Astrocyte of the cerebellum (primary cell): ENCODE data around the gene IL26.

Experiments
- DNase-seq: peaks from one replicate; pipeline ENCODE4 v3.0.0-alpha.2; 2011; ENCODE audit warnings: low read depth
- H3K4me3 ChIP-seq: 2 replicates; pipeline ENCODE4 v1.5.1; 2011; ENCODE audit warnings: mild to moderate bottlenecking, low read depth, low read length, moderate library complexity
- in situ Hi-C: cut with HindIII; loops from 2 replicates; pipeline ENCODE4 v1.10.0; 2017; ENCODE audit warnings: low sequenced_read_pairs
- TF ChIP-seq, protein P1 (sequence below): IDR thresholded peaks from 2 replicates; pipeline ENCODE4 v1.5.1; 2012; ENCODE audit warnings: low read length, low read depth, moderate library complexity, mild to moderate bottlenecking; ENCODE audit errors: missing control alignments

IL26 gene

GRCh38 chr12:68170726-68171125 lies 54.9 kb downstream of the IL26 start:
- in situ Hi-C loops, result no loop called here
- TF ChIP-seq, protein P1, sequence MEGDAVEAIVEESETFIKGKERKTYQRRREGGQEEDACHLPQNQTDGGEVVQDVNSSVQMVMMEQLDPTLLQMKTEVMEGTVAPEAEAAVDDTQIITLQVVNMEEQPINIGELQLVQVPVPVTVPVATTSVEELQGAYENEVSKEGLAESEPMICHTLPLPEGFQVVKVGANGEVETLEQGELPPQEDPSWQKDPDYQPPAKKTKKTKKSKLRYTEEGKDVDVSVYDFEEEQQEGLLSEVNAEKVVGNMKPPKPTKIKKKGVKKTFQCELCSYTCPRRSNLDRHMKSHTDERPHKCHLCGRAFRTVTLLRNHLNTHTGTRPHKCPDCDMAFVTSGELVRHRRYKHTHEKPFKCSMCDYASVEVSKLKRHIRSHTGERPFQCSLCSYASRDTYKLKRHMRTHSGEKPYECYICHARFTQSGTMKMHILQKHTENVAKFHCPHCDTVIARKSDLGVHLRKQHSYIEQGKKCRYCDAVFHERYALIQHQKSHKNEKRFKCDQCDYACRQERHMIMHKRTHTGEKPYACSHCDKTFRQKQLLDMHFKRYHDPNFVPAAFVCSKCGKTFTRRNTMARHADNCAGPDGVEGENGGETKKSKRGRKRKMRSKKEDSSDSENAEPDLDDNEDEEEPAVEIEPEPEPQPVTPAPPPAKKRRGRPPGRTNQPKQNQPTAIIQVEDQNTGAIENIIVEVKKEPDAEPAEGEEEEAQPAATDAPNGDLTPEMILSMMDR, result no peak
- DNase-seq, result no peak
- H3K4me3 ChIP-seq, result no peak overlapping the region

GRCh38 chr12:68169213-68169889 lies 56.3 kb downstream of the IL26 start:
- TF ChIP-seq, protein P1, result no peak
- in situ Hi-C loops, result no loop called here
- DNase-seq, result no peak
- H3K4me3 ChIP-seq, result no peak overlapping the region

DNA sequence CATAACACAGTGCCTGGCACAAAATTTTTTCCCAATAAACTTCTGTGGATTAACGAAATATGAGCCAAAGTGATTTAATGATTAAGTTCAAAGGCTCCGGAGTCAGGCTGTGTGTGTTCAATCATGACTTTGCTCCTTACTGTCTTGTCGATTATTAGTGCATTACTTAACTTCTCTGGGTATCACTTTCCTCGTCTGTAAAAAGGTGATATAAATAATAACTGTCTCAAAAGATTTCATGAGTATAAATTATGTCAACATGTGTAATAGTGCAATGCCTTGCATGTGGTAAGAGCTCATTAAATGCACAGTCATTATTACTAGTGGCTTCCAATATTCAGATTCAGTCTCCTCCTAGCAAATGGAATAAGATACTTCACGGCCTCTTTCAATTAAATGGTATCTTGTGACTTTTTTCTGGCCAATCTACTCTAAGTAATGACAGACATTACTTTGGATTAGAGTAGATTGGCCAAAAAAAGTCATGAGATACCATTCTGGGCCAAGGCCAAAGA lies 59.2 kb downstream of the IL26 start:
- TF ChIP-seq, protein P1, result no peak
- in situ Hi-C loops, result no loop called here
- no peak overlapping the region for H3K4me3 ChIP-seq
- DNase-seq, result no peak

DNA sequence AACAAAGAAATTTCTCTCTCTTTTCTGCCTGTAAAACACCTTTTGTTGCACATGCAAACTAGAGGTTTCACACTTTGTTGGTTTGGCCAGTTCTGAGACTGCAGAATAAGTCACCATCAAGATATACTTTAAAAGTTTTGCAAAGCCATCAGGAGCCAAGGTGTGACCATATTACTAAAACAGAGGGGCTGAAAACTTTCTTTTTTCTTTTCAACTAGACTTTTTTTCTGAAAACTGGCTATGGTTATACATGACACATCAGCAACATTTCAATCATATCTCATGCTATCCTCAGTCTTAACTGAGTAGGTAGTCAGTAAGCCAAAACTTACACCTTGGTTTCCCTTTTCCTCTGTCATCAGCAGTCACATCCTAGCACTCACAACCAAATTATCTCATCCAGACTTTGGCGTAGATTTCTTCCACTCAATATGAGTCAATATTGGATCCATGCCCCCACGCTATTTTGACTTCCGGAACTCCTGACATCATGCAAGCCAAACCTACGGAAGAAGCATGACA lies 62.0 kb downstream of the IL26 start:
- TF ChIP-seq, protein P1, result no peak
- no peak overlapping the region for H3K4me3 ChIP-seq
- in situ Hi-C loops, result no loop called here
- DNase-seq, result no peak

- TF ChIP-seq, protein P1, result no peak
- H3K4me3 ChIP-seq, result no peak overlapping the region
- in situ Hi-C loops, result no loop called here
- no peak for DNase-seq
Measured at GRCh38 chr12:68162374-68162773, 63.2 kb downstream of the IL26 start.

- no peak within 1 kb of the TSS for H3K4me3 ChIP-seq
- TF ChIP-seq, protein P1, result no peak
- no peak for DNase-seq
- in situ Hi-C loops, result no loop called here
Measured at GRCh38 chr12:68159681-68160304, 65.8 kb downstream of the IL26 start, which contains the start of gene IFNG. TSS of gene IFNG (minus strand) at chr12:68159740. CDS start at chr12:68159615, 125 bp downstream.
